Gastrocnemius medialis (tissue), 4 donors: ENCODE data around the gene OR10J1.

Source experiments
- POLR2A ChIP-seq, 2 donors: fragments of 450-650 bp; IDR thresholded peaks; one replicate each; pipeline ENCODE4 v1.6.1; 2017; ENCODE audit warnings: antibody characterized with exemption in 2 of 2, mild to moderate bottlenecking in 2 of 2, moderate library complexity in 2 of 2
- TF ChIP-seq, protein P1 (sequence below), 5 experiments: fragments of 450-650 bp in 3 of 5; fragments of 200-600 bp in 2 of 5; sonication (generic) in 2 of 5; IDR thresholded peaks in 4 of 5; conservative IDR thresholded peaks in 1 of 5; 1 replicate in 4 of 5; 2 replicates in 1 of 5; pipeline ENCODE4 v1.5.1; 2016 to 2019; ENCODE audit warnings: antibody characterized with exemption in 5 of 5, mild to moderate bottlenecking in 3 of 5, moderate library complexity in 3 of 5

DNA sequence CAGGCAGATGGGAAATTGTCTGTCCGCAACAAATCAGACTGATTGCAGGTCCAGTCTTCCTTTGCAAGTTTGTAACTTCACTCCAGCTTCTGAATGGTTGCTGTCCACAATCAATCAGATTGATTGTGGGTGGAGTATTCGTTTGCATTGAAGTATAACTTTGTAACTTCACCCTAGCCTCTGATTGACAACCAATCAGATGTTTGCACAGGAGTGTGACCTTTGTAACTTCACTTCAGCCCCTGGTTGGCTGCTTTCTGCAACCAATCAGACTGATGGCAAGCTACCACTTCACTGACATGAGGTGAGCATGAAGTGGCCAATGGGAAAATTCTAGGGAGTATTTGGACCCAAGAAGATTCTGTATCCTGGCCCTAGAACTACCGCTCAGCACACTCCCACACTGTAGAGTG is 25.7 kb downstream of the OR10J1 start:
- TF ChIP-seq, protein P1, sequence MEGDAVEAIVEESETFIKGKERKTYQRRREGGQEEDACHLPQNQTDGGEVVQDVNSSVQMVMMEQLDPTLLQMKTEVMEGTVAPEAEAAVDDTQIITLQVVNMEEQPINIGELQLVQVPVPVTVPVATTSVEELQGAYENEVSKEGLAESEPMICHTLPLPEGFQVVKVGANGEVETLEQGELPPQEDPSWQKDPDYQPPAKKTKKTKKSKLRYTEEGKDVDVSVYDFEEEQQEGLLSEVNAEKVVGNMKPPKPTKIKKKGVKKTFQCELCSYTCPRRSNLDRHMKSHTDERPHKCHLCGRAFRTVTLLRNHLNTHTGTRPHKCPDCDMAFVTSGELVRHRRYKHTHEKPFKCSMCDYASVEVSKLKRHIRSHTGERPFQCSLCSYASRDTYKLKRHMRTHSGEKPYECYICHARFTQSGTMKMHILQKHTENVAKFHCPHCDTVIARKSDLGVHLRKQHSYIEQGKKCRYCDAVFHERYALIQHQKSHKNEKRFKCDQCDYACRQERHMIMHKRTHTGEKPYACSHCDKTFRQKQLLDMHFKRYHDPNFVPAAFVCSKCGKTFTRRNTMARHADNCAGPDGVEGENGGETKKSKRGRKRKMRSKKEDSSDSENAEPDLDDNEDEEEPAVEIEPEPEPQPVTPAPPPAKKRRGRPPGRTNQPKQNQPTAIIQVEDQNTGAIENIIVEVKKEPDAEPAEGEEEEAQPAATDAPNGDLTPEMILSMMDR (IDR thresholded peaks at IDR 0.05 in 4 of 5, conservative IDR thresholded peaks at IDR 0.05 in 1 of 5), result no peak
- TF ChIP-seq POLR2A (IDR thresholded peaks at IDR 0.05), result no peak
